K562 (cell line): Measurements from ENCODE around the gene SLC7A1. TPM values are rescaled to one million over a fixed set of nuclear protein-coding genes. Genes with fewer than 3 reads are reported as not detected.

Experiments used
- ATAC-seq: fragments of 200-7000 bp; cut with Tn5 transposase; 3 replicates; pipeline ENCODE4 v1.9.1; 2020; ENCODE audit warnings: moderate library complexity
- BruUV-seq: library from RNA; stranded (reverse); fragments of 400-500 nt; replicated peaks from 2 replicates; lab custom pipeline; 2021; lab: Mats Ljungman, UMichigan
- CTCF ChIA-PET: fragments of 300-600 bp; formaldehyde crosslinking; extraction: SDS; loops from one replicate; lab custom pipeline; 2021; ENCODE audit warnings: low intra/inter-chr PET ratio; lab: Yijun Ruan, JAX
- POLR2A ChIA-PET: fragments of 300-600, 350-650 bp; sonication (Branson Sonifier 250); formaldehyde crosslinking; extraction: SDS; loops from one replicate; lab custom pipeline; 2021; ENCODE audit warnings: antibody characterized with exemption, inconsistent platforms; lab: Yijun Ruan, JAX
- DNase-seq, 4 experiments: peaks; one replicate each; pipeline versions ENCODE4 v3.0.0 to v3.0.0-alpha.2; 2011 to 2018; ENCODE audit warnings: low spot score in 3 of 4, mixed read lengths in 3 of 4; ENCODE audit errors: extremely low read depth in 1 of 4
- FAIRE-seq: peaks from 2 replicates; lab custom pipeline; 2011; peaks lifted over from hg19 to GRCh38; lab: Jason Lieb, UNC
- H2AFZ ChIP-seq: 2 replicates; pipeline ENCODE4 v1.6.0; 2011; ENCODE audit warnings: low read depth, low read length, control low read depth, inconsistent platforms
- H3K27ac ChIP-seq: fragments of 200-600 bp; 3 replicates; pipeline ENCODE4 v1.8.0; 2011; ENCODE audit warnings: low read depth, mild to moderate bottlenecking, control low read depth, inconsistent platforms, low read length, moderate library complexity, mixed read lengths; ENCODE audit errors: extremely low read depth
- H3K27me3 ChIP-seq, 2 experiments: fragments of 300-600 bp in 1 of 2; 2 replicates in 1 of 2; 3 replicates in 1 of 2; pipeline versions ENCODE4 v1.6.0 to v1.8.0; 2011; ENCODE audit warnings: inconsistent platforms in 2 of 2, low read length in 2 of 2, mild to moderate bottlenecking in 1 of 2, mixed read lengths in 1 of 2, moderate library complexity in 1 of 2; ENCODE audit not compliant: control insufficient read depth in 2 of 2, insufficient read depth in 2 of 2
- H3K36me3 ChIP-seq: fragments of 300-600 bp; 3 replicates; pipeline ENCODE4 v1.8.0; 2011; ENCODE audit warnings: mild to moderate bottlenecking, low read length, inconsistent platforms; ENCODE audit not compliant: control insufficient read depth, insufficient read depth
- H3K4me1 ChIP-seq, 2 experiments: fragments of 200-600 bp in 1 of 2; replicated peaks in 1 of 2; 2 replicates in 1 of 2; 3 replicates in 1 of 2; pipeline versions ENCODE4 v1.5.1 to v1.8.0; 2011; ENCODE audit warnings: inconsistent platforms in 2 of 2, low read length in 2 of 2, mild to moderate bottlenecking in 1 of 2, mixed read lengths in 1 of 2, moderate library complexity in 1 of 2; ENCODE audit not compliant: control insufficient read depth in 2 of 2, insufficient read depth in 2 of 2
- H3K4me2 ChIP-seq: 2 replicates; pipeline ENCODE4 v1.6.1; 2011; ENCODE audit warnings: low read length, control low read depth, inconsistent platforms, mixed read lengths; ENCODE audit not compliant: insufficient read depth
- H3K4me3 ChIP-seq: fragments of 200-600 bp; sonication (generic), shearing (Covaris generic); 2 replicates; pipeline ENCODE4 v1.5.1; 2016; ENCODE audit warnings: control low read depth, inconsistent platforms
- H3K79me2 ChIP-seq: fragments of 200-600 bp; 3 replicates; pipeline ENCODE4 v1.8.0; 2011; ENCODE audit warnings: low read length, inconsistent platforms; ENCODE audit not compliant: control insufficient read depth, insufficient read depth
- H3K9ac ChIP-seq, 2 experiments: 2 replicates each; pipeline versions ENCODE4 v1.6.0 to v1.6.1; 2011; ENCODE audit warnings: low read depth in 2 of 2, low read length in 2 of 2, control low read depth in 1 of 2, inconsistent platforms in 1 of 2, mild to moderate bottlenecking in 1 of 2, mixed read lengths in 1 of 2; ENCODE audit not compliant: insufficient read depth in 1 of 2
- H3K9me1 ChIP-seq: one replicate; pipeline ENCODE4 v1.6.0; 2011; ENCODE audit warnings: inconsistent platforms, mild to moderate bottlenecking, low read length, moderate library complexity; ENCODE audit not compliant: control insufficient read depth, insufficient read depth
- H3K9me3 ChIP-seq: replicated peaks from 2 replicates; pipeline ENCODE4 v1.5.1; 2011; ENCODE audit warnings: low read depth, low read length, inconsistent platforms; ENCODE audit not compliant: control insufficient read depth, insufficient read depth
- H4K20me1 ChIP-seq: replicated peaks from 2 replicates; pipeline ENCODE4 v1.6.1; 2011; ENCODE audit warnings: low read length, inconsistent platforms, mixed read lengths; ENCODE audit not compliant: control insufficient read depth, insufficient read depth
- ATF1 ChIP-seq, 2 experiments: fragments of 450-650 bp in 1 of 2; IDR thresholded peaks; 2 replicates each; pipeline ENCODE4 v1.6.1; 2016; ENCODE audit warnings: missing compliant biosample characterization in 1 of 2, missing genetic modification characterization in 1 of 2
- BRF1 ChIP-seq: IDR thresholded peaks from 3 replicates; pipeline ENCODE4 v1.6.1; 2011; ENCODE audit warnings: borderline replicate concordance, mild to moderate bottlenecking; ENCODE audit not compliant: insufficient read length; ENCODE audit errors: extremely low read depth
- CBX8 ChIP-seq: fragments of 200-600 bp; sonication (generic); IDR thresholded peaks from 2 replicates; pipeline ENCODE4 v1.6.1; 2012; ENCODE audit warnings: borderline replicate concordance, mixed run types, low read depth, mild to moderate bottlenecking, moderate library complexity, mixed read lengths, low read length, control low read depth, inconsistent platforms; ENCODE audit not compliant: poor library complexity, severe bottlenecking; ENCODE audit errors: extremely low read depth
- CHD2 ChIP-seq: IDR thresholded peaks from 2 replicates; pipeline ENCODE4 v1.6.1; 2011; ENCODE audit warnings: low read depth, low read length
- FUS ChIP-seq: fragments of 200-400 bp; formaldehyde crosslinking; optimal IDR thresholded peaks from 2 replicates; pipeline ENCODE3; 2017; ENCODE audit warnings: low read depth, low read length
- GATAD2B ChIP-seq: fragments of 450-650 bp; IDR thresholded peaks from 2 replicates; pipeline ENCODE4 v1.6.1; 2017; ENCODE audit warnings: mild to moderate bottlenecking, borderline replicate concordance
- HIVEP1 ChIP-seq: fragments of 250-450 bp; sonication (Bioruptor Pico); IDR thresholded peaks from 2 replicates; pipeline ENCODE4 v1.4.0; 2020; ENCODE audit warnings: mild to moderate bottlenecking
- JUND ChIP-seq, 2 experiments: IDR thresholded peaks; 2 replicates in 1 of 2; 3 replicates in 1 of 2; pipeline ENCODE4 v1.6.1; 2011; ENCODE audit warnings: borderline replicate concordance in 2 of 2, low read depth in 2 of 2, low read length in 2 of 2, improper control_type of control experiment in 1 of 2, missing biosample characterization in 1 of 2, missing genetic modification characterization in 1 of 2, missing genetic modification reagents in 1 of 2
- MCM2 ChIP-seq: fragments of 450-650 bp; IDR thresholded peaks from 2 replicates; pipeline ENCODE4 v1.6.1; 2017; ENCODE audit warnings: low read depth, mild to moderate bottlenecking
- NFIC ChIP-seq: fragments of 450-650 bp; IDR thresholded peaks from 2 replicates; pipeline ENCODE4 v1.6.1; 2017; ENCODE audit warnings: mild to moderate bottlenecking, inconsistent platforms
- PHTF2 ChIP-seq: fragments of 250-450 bp; sonication (Bioruptor Pico); IDR thresholded peaks from 2 replicates; pipeline ENCODE4 v1.5.0; 2021; ENCODE audit warnings: mild to moderate bottlenecking
- POLR2AphosphoS2 ChIP-seq: IDR thresholded peaks from 2 replicates; pipeline ENCODE4 v1.6.1; 2012; ENCODE audit warnings: low read length, improper control_type of control experiment
- POLR2G ChIP-seq: fragments of 200-400 bp; formaldehyde crosslinking; IDR thresholded peaks from 2 replicates; pipeline ENCODE4 v1.6.1; 2017; ENCODE audit warnings: low read depth, mild to moderate bottlenecking, antibody characterized with exemption, low read length, moderate library complexity
- POLR2H ChIP-seq: IDR thresholded peaks from 2 replicates; pipeline ENCODE4 v1.6.1; 2016; ENCODE audit warnings: missing genetic modification characterization, low read depth, mild to moderate bottlenecking, control low read depth, missing compliant biosample characterization, moderate library complexity
- ZNF282 ChIP-seq: sonication (generic); formaldehyde crosslinking; IDR thresholded peaks from 2 replicates; pipeline ENCODE4 v1.8.1; 2023; ENCODE audit warnings: missing genetic modification reagents
- ZNF695 ChIP-seq: fragments of 450-650 bp; formaldehyde crosslinking; IDR thresholded peaks from 2 replicates; pipeline ENCODE4 v1.4.0; 2020; ENCODE audit warnings: mild to moderate bottlenecking, moderate library complexity
- WGBS: fragments of 100-300 bp; shearing (Covaris generic); methylation state at CpG from one replicate; pipeline ENCODE4 v1.1.6; 2016; ENCODE audit warnings: low coverage, mixed read lengths; ENCODE audit not compliant: insufficient coverage; ENCODE audit errors: missing lambda C conversion rate; 5-methylcytosine and 5-hydroxymethylcytosine counted together
- in situ Hi-C: fragments of 300-500 bp; cut with MboI; formaldehyde crosslinking; loops from 4 replicates; pipeline ENCODE4 v1.15.0; 2018; ENCODE audit warnings: inconsistent platforms, mixed read lengths
- intact Hi-C: fragments of 100-400 bp; cut with micrococcal nuclease; formaldehyde crosslinking; loops from 2 replicates; pipeline ENCODE4 v1.14.2; 2022
- polyA plus RNA-seq, 8 experiments: library from polyadenylated mRNA; depleted of rRNA in 4 of 8; stranded (reverse) in 5 of 8; unstranded in 3 of 8; fragments of >200 nt; fragmentation: Nextera tagmentation in 2 of 8; fragmentation: Illumina TruSeq in 1 of 8; extraction: Ambion mirVana in 2 of 8; extraction: Trizol in 1 of 8; gene quantifications; 2 replicates each; pipeline versions ENCODE4 v1.2.1 to v1.2.3, GENCODE V29; 2011 to 2014; ENCODE audit warnings: inconsistent platforms in 1 of 8, missing spikeins in 1 of 8
- total RNA-seq, 7 experiments: library from RNA; depleted of rRNA in 6 of 7; stranded (reverse); fragments of >200 nt in 6 of 7; fragmentation: Illumina TruSeq in 2 of 7; extraction: Trizol in 2 of 7; gene quantifications; 2 replicates each; pipeline versions ENCODE4 v1.2.1 to v1.2.3, GENCODE V29; 2011 to 2021; ENCODE audit warnings: low replicate concordance in 1 of 7
- TF ChIP-seq, protein P1 (sequence below): fragments of 250-450 bp; sonication (Bioruptor Pico); IDR thresholded peaks from 2 replicates; pipeline ENCODE4 v1.4.0; 2020; ENCODE audit warnings: borderline replicate concordance

SLC7A1 gene
- total and polyA plus RNA-seq, 9 of the 15 experiments (the other 6 are each of a cell fraction or from before 2014, with no cell fraction given) = 3.3 to 69.7 (median 10.8) TPM

DNA sequence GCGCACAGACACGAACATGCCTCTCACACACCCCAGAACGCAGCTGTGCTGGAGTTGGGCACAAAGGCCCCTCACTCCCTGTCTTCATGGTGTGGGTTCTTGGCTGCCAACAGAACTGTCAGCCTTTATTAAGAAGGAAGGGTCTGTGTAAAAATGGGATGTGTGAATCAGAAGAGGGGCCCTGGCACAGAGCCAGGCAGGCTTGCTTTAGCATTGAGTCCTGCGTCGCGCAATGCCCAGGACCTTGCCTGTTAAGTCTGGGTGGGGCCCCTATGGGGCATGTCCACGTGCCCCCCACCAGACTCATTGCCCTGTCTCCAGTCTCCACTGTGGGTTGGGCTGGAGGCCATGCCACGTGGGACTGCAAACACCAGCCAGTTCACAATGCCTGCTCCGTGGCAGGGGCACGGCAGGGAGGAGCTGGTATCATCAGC lies 84.8 kb downstream of the SLC7A1 start:
- in situ Hi-C loops = no loop called here
- CTCF ChIA-PET = interaction anchor here (1.4 kb wide), 1 partner anchor 198 kb away, joined by 3 read pairs; no protein-coding TSS in a partner anchor

DNA sequence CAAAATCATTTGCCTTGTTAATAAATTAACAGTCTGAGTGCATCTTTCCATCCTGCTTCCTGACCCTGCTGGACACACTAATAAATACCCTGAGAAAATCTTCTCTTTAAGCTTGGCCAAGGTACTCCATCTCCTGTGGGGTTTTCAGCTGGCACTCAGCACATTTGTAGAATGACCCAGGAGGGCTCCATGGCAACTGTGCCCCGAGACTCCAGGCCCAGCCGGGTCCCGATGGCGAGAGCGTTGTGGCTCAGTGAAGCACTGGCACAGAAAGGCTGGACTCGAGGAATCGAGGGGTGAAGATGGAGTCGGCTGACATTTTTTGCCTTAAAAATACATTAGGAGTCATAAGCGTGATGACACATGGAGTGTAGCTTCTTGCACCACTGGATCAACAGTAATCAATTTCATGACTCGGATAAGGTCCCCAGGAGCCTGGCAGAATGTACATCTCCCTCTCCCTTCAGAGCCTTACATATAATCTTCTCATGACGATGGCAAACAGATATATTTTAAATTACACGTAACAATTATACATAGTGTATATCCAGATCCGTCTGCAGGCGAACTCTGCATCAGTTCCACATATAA lies 85.4 kb downstream of the SLC7A1 start:
- H3K4me2 ChIP-seq = no peak overlapping the region
- BruUV-seq = TSS peak; percentile 25
- H4K20me1 ChIP-seq = peaks cover 12% of the 10 kb centered on the region
- in situ Hi-C loops (no loop called here), intact Hi-C loops (loop anchor here (2.0 kb wide), 1 partner anchor 199 kb away; no protein-coding TSS in a partner anchor)
- no peak overlapping the region for H3K4me3 ChIP-seq
- no peak for ATAC-seq
- ChIA-PET CTCF (interaction anchor here (1.4 kb wide), 1 partner anchor 198 kb away, joined by 3 read pairs; no protein-coding TSS in a partner anchor), POLR2A (no interaction called here)
- H3K79me2 ChIP-seq = no peaks in the 10 kb centered on the region
- H3K27me3 ChIP-seq = peaks cover 2 to 5% of the 10 kb centered on the region in 2 experiments; a peak in 2 of 5 replicates
- H3K4me1 ChIP-seq = peaks cover 0 to 6% of the 10 kb centered on the region in 2 experiments; a peak in 3 of 5 replicates
- H3K9ac ChIP-seq = no peak overlapping the region
- no peak overlapping the region for H3K27ac ChIP-seq
- H3K9me3 ChIP-seq = no peaks in the 10 kb centered on the region
- no peak overlapping the region for H2AFZ ChIP-seq
- no peaks in the 10 kb centered on the region for H3K9me1 ChIP-seq
- no peak for DNase-seq
- 80% methylated on average over 8 of the region's 14 CpGs for WGBS
- no peak for FAIRE-seq
- H3K36me3 ChIP-seq = peaks cover 17% of the 10 kb centered on the region; the same call in 1 of the 3 replicates
- TF ChIP-seq HIVEP1 (CRISPR knock-in tag) (no peak), JUND (IDR thresholded peaks at IDR 0.05; ENCODE audit: borderline replicate concordance, low read depth, low read length) (no peak), JUND (tag; IDR thresholded peaks at IDR 0.05; ENCODE audit: borderline replicate concordance, low read depth, low read length) (no peak), MCM2 (no peak), FUS (no peak), CBX8 (no peak), ZNF695 (CRISPR knock-in tag) (no peak), NFIC (no peak), GATAD2B (no peak)
- TF ChIP-seq, protein P1, sequence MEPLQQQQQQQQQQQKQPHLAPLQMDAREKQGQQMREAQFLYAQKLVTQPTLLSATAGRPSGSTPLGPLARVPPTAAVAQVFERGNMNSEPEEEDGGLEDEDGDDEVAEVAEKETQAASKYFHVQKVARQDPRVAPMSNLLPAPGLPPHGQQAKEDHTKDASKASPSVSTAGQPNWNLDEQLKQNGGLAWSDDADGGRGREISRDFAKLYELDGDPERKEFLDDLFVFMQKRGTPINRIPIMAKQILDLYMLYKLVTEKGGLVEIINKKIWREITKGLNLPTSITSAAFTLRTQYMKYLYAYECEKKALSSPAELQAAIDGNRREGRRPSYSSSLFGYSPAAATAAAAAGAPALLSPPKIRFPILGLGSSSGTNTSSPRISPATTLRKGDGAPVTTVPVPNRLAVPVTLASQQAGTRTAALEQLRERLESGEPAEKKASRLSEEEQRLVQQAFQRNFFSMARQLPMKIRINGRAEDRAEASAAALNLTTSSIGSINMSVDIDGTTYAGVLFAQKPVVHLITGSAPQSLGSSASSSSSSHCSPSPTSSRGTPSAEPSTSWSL (CRISPR knock-in tag) = no peak

More for the DNA sequence above, 84.8 kb downstream of the SLC7A1 start:
- H3K9me3 ChIP-seq = no peaks in the 10 kb centered on the region
- peaks cover 0 to 6% of the 10 kb centered on the region in 2 experiments; a peak in 3 of 5 replicates for H3K4me1 ChIP-seq
- H2AFZ ChIP-seq = no peak overlapping the region
- FAIRE-seq = no peak
- H3K36me3 ChIP-seq = peaks cover 18% of the 10 kb centered on the region; the same call in 1 of the 3 replicates
- H3K4me3 ChIP-seq = no peak overlapping the region
- ATAC-seq = no peak
- no peak overlapping the region for H3K9ac ChIP-seq
- POLR2A ChIA-PET = no interaction called here
- H3K27ac ChIP-seq = no peak overlapping the region
- peaks cover 12% of the 10 kb centered on the region for H4K20me1 ChIP-seq
- H3K9me1 ChIP-seq = no peaks in the 10 kb centered on the region
- no peaks in the 10 kb centered on the region for H3K79me2 ChIP-seq
- no peaks in the 10 kb centered on the region; a peak in 1 of 5 replicates for H3K27me3 ChIP-seq
- no peak for TF ChIP-seq PHTF2 (CRISPR knock-in tag)
- no peak for TF ChIP-seq ZNF282 (CRISPR knock-in tag)
- peak; percentile 49 for TF ChIP-seq POLR2G
- TF ChIP-seq ATF1 (CRISPR knock-in tag; IDR thresholded peaks at IDR 0.05) = no peak
- TF ChIP-seq ATF1 (tag; IDR thresholded peaks at IDR 0.05) = no peak
- no peak for TF ChIP-seq CHD2
- peak; percentile 73 for TF ChIP-seq NFIC
- TF ChIP-seq POLR2AphosphoS2 = peak; percentile 12; the same call in 1 of the 2 replicates
- no peak for TF ChIP-seq POLR2H (tag)
- TF ChIP-seq BRF1 = no peak
- WGBS = 90% methylated on average over 6 of the region's 10 CpGs
- no peak for DNase-seq
- intact Hi-C loops = no loop called here
- no peak overlapping the region for H3K4me2 ChIP-seq
- no TSS peak for BruUV-seq
